Upper lobe of left lung (tissue), 4 donors: ENCODE measurements around the gene SVOP.

Experiments
- EP300 ChIP-seq, 4 donors: sonication (generic); formaldehyde crosslinking; IDR thresholded peaks; one replicate each; pipeline ENCODE4 v1.5.1; 2017; ENCODE audit warnings: antibody characterized with exemption in 4 of 4, control low read depth in 2 of 4
- POLR2A ChIP-seq, 4 donors: fragments of 450-650 bp; IDR thresholded peaks; one replicate each; pipeline ENCODE4 v1.5.1; 2016 to 2017; ENCODE audit warnings: antibody characterized with exemption in 4 of 4, mild to moderate bottlenecking in 2 of 4
- POLR2AphosphoS5 ChIP-seq, 2 donors: sonication (generic); formaldehyde crosslinking; IDR thresholded peaks; one replicate each; pipeline ENCODE4 v1.5.1; 2017; ENCODE audit warnings: antibody characterized with exemption in 2 of 2
- TF ChIP-seq, protein P1 (sequence below), 6 experiments: fragments of 450-650 bp in 4 of 6; fragments of 200-600 bp in 2 of 6; sonication (generic) in 2 of 6; IDR thresholded peaks; one replicate each; pipeline ENCODE4 v1.5.1; 2016 to 2019; ENCODE audit warnings: antibody characterized with exemption in 6 of 6

GRCh38 chr12:108861878-108862587 lies 158.8 kb downstream of the SVOP start:
- TF ChIP-seq, protein P1, sequence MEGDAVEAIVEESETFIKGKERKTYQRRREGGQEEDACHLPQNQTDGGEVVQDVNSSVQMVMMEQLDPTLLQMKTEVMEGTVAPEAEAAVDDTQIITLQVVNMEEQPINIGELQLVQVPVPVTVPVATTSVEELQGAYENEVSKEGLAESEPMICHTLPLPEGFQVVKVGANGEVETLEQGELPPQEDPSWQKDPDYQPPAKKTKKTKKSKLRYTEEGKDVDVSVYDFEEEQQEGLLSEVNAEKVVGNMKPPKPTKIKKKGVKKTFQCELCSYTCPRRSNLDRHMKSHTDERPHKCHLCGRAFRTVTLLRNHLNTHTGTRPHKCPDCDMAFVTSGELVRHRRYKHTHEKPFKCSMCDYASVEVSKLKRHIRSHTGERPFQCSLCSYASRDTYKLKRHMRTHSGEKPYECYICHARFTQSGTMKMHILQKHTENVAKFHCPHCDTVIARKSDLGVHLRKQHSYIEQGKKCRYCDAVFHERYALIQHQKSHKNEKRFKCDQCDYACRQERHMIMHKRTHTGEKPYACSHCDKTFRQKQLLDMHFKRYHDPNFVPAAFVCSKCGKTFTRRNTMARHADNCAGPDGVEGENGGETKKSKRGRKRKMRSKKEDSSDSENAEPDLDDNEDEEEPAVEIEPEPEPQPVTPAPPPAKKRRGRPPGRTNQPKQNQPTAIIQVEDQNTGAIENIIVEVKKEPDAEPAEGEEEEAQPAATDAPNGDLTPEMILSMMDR (IDR thresholded peaks at IDR 0.05): no peak
- TF ChIP-seq POLR2AphosphoS5 (IDR thresholded peaks at IDR 0.05) (no peak), POLR2A (IDR thresholded peaks at IDR 0.05) (no peak), EP300 (IDR thresholded peaks at IDR 0.05) (no peak)
